IPS DF 6.9 (cell line): ENCODE results near the gene TAPBP.

Experiments
- DNase-seq: peaks from one replicate; pipeline ENCODE4 v3.0.0-alpha.2; 2013; ENCODE audit warnings: low read depth, low spot score
- H3K27ac ChIP-seq: one replicate; pipeline ENCODE4 v1.5.1; 2013; ENCODE audit warnings: low read length, control low read depth
- H3K27me3 ChIP-seq: 2 replicates; pipeline ENCODE4 v1.6.1; 2013; ENCODE audit warnings: mild to moderate bottlenecking, low read length; ENCODE audit not compliant: control insufficient read depth, insufficient read depth
- H3K36me3 ChIP-seq: 2 replicates; pipeline ENCODE4 v1.6.1; 2013; ENCODE audit warnings: low read length; ENCODE audit not compliant: control insufficient read depth, insufficient read depth
- H3K4me1 ChIP-seq: 2 replicates; pipeline ENCODE4 v1.6.1; 2013; ENCODE audit warnings: low read length; ENCODE audit not compliant: control insufficient read depth, insufficient read depth
- H3K4me3 ChIP-seq: 2 replicates; pipeline ENCODE4 v1.5.1; 2013; ENCODE audit warnings: mild to moderate bottlenecking, low read length
- H3K9me3 ChIP-seq: 2 replicates; pipeline ENCODE4 v1.6.1; 2013; ENCODE audit warnings: low read length, inconsistent platforms; ENCODE audit not compliant: control insufficient read depth, insufficient read depth
- WGBS: extraction: QIAGEN DNeasy Blood & Tissue Kit; methylation state at CpG from one replicate; pipeline ENCODE4 v1.1.7; 2013; ENCODE audit warnings: mixed read lengths, missing lambda C conversion rate; ENCODE audit not compliant: insufficient read length, insufficient coverage; 5-methylcytosine and 5-hydroxymethylcytosine counted together

Gene TAPBP

DNA sequence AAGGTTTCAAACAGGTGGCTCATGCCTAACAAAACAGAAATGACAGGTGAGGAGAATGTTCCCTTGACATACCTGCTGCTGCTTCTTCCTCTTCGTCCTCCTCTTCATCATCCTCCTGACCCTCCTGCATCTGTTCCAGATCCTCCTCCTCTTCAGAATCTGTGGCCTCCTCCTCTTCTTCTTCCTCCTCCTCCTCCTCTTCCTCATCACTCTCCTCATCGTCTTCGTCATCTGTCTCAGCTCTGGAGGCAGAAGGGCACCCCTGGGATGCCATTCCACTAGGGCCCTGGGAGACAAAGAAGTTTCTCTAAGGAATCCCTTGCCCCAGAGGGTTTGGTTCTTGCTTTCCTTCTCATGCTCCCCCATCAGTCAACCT lies 6.0 kb upstream of the TAPBP start:
- H3K36me3 ChIP-seq = peaks cover 22% of the 10 kb centered on the region
- H3K27ac ChIP-seq = no peak overlapping the region
- DNase-seq = no peak
- no CpG with 5 or more reads among the region's 3 CpGs for WGBS
- H3K27me3 ChIP-seq = no peaks in the 10 kb centered on the region
- H3K4me3 ChIP-seq = no peak overlapping the region
- no peaks in the 10 kb centered on the region for H3K9me3 ChIP-seq
- peaks cover 6% of the 10 kb centered on the region; the same call in 1 of the 2 replicates for H3K4me1 ChIP-seq

DNA sequence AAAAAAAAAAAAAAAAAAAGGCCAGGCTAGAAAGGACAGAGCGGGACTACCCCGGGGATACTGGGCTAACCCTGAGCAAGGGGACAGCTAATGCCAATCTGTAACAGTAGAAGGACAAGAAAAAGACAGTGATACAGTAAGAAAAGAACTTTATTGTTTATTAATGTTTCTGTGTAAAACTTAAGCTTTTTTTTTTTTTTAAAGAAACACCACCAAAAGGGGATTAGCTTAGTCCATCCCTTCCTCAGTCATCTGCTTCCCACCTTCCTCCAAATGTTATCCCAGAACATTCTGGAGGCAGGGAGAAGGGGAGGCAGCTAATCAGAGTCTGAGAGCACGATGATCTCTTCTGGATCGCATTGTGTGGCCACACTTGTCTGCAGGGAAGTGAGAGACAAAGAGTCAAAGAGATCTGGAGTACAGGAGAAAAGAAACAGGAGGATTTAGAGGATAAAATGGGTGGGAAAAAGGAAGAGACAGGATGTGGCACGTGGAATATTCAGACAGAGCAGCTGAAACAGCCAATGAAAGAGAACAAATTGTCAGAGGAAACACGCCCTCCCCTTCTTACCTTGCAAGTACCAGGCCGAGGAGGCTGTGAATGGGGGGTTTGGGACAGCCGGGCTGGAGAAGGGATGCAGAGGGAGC lies 4.7 kb upstream of the TAPBP start:
- no peak for DNase-seq
- H3K4me3 ChIP-seq = no peak overlapping the region
- no peak overlapping the region for H3K27ac ChIP-seq
- peaks cover 22% of the 10 kb centered on the region for H3K36me3 ChIP-seq
- peaks cover 6% of the 10 kb centered on the region; the same call in 1 of the 2 replicates for H3K4me1 ChIP-seq
- no peaks in the 10 kb centered on the region for H3K27me3 ChIP-seq
- no CpG with 5 or more reads among the region's 8 CpGs for WGBS
- no peaks in the 10 kb centered on the region for H3K9me3 ChIP-seq

DNA sequence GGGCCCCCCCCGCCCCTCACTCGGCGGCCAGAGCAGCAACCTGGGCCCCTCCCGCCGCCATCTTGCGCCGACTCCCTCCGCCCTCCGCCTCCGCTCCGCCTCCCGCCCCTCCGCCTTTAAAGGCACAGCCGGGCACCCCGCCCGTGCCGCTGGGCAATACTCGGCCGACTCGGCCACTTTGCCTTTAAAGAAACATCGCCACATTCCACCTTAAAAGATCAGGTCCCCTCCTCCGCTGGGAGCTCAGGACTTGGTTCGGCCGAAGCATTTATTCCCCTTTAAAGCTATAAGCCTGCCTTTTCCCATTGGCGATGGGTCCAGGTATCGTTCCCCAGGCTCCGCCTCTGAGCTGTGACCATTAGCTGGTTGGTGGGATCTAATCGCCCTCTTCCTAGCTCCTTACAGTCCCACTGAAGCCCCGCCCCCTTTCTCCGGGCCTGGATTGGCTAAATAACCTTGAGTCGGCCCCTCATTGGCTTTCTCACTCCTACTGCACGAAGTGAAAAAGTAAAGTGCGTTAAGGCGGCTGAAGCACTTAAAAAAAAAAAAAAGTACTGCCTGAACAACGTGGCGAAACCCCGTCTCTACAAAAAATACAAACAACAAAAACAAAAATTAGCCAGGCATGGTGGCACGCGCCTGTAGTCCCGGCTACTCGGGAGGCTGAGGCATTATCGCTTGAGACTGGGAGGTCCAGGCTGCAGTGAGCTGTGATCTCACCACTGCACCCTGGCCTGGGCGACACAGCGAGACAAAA lies 4.0 kb upstream of the TAPBP start, which contains the start of gene ZBTB22:
TSS of gene ZBTB22 (minus strand) at position 76 of the 757 bp plus-strand sequence. CDS start 828 bp downstream, outside the sequence.
- no CpG with 5 or more reads among the region's 44 CpGs for WGBS

DNA sequence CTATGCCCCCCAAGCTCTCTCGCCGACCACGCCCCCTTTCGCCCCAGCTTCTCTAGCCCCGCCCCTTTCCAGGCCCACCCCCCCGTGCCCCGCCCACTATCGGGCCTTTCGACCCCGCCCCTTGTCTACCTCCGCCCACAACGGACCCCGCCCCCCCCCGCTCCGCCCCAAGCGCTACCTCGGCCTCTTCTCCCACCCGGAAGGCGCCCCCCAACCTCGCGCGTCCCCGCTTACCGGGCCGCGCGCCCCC lies 3.5 kb upstream of the TAPBP start:
- Histone ChIP-seq H3K36me3 (peaks cover 22% of the 10 kb centered on the region), H3K9me3 (no peaks in the 10 kb centered on the region), H3K4me3 (peak overlapping the region; percentile 61; the same call in 1 of the 2 replicates), H3K27me3 (no peaks in the 10 kb centered on the region), H3K27ac (no peak overlapping the region), H3K4me1 (peaks cover 8% of the 10 kb centered on the region; the same call in 1 of the 2 replicates)
- no CpG with 5 or more reads among the region's 27 CpGs for WGBS
- DNase-seq = no peak

More for the DNA sequence above, 4.0 kb upstream of the TAPBP start, which contains the start of gene ZBTB22:
- peaks cover 22% of the 10 kb centered on the region for H3K36me3 ChIP-seq
- peak within 1 kb of the TSS; percentile 61; the same call in 1 of the 2 replicates for H3K4me3 ChIP-seq
- no peaks in the 10 kb centered on the region for H3K27me3 ChIP-seq
- H3K9me3 ChIP-seq = no peaks in the 10 kb centered on the region
- DNase-seq = peak; percentile 96
- H3K27ac ChIP-seq = no peak within 1 kb of the TSS
- H3K4me1 ChIP-seq = peaks cover 6% of the 10 kb centered on the region; the same call in 1 of the 2 replicates

DNA sequence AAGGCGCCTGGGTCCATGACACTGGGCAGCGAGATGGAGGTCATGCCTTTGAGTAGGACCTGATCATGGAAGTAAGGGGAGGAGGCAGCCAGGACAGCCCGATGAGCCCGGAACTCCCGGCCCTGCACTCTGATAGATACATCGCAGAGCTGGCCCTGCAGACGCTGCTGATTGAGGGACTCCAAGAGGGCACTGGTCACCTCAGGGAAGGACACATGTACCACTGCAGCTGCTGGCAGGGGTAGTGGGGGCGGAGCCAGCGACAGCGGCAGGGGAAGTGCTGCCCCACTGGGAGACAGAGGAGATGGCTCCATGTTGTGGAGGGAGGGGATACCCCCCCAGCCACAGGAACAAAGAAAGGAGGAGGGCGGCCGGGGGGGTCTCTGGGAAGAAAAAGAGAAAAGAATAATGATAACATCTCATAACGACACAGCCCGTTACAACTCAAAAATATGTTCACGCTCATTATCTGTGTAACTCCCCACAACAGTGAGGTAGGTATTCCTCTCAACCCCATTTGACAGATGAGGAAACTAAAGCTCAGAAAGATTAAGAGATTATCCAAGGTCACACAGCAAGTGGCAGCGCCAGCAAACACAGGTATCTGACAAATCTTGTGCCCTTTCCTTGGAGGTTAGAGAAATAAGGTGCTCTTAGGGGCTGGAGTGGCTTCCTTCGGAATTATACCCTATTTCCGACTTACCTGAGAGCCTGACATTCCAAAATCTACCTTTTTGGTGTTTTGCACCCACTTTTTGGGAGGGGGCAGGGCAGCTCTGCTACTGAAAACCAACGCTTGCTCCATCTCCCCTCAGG lies 2.9 kb upstream of the TAPBP start:
- H3K4me1 ChIP-seq = peaks cover 8% of the 10 kb centered on the region; the same call in 1 of the 2 replicates
- no peak overlapping the region for H3K27ac ChIP-seq

DNA sequence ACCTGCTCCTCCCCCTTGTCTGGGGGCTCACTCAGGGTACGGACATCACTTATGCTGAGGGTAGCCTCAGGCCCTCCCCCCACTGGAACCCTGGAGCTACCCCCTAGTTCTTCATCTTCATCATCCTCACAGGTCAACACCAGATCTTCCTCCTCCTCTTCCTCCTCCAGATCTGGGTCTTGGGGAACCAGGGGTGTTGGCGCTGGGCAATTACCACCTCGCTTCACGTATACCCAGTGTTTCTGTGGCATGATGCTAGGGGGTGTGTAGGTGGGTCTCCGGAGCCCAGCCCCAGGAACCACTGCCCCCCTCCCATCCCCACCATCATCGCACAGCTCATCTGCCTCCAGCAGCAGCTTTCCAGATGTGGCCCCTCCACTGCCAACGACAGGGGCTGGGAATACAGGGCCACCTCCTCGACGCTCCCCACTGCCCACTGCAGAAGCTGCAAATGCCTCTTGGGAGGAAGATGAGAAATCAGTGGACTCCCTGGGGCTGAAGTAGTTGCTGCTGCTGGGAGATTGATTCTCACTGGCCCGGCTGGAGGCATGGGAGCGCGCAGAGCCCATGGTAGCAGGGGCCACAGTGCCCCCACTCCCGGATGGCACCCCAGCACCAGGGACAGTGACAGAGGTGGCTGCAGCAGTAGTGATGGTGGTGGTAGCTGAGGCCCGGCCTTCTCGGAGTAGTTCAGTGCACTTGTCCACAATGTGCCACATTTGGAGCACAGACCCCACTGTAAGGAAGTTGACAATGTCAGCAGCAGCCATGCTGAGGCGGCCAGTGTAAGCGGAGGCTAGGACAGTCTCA lies 2.1 kb upstream of the TAPBP start:
- peaks cover 8% of the 10 kb centered on the region; the same call in 1 of the 2 replicates for H3K4me1 ChIP-seq
- WGBS = no CpG with 5 or more reads among the region's 17 CpGs
- H3K9me3 ChIP-seq = no peaks in the 10 kb centered on the region
- H3K4me3 ChIP-seq = no peak overlapping the region
- DNase-seq = no peak
- H3K27ac ChIP-seq = no peak overlapping the region
- H3K27me3 ChIP-seq = no peaks in the 10 kb centered on the region
- H3K36me3 ChIP-seq = peaks cover 22% of the 10 kb centered on the region

More for the DNA sequence above, 2.9 kb upstream of the TAPBP start:
- WGBS = no CpG with 5 or more reads among the region's 19 CpGs
- no peak for DNase-seq
- peaks cover 22% of the 10 kb centered on the region for H3K36me3 ChIP-seq
- no peaks in the 10 kb centered on the region for H3K9me3 ChIP-seq
- H3K4me3 ChIP-seq = peak overlapping the region; percentile 61; the same call in 1 of the 2 replicates
- no peaks in the 10 kb centered on the region for H3K27me3 ChIP-seq

DNA sequence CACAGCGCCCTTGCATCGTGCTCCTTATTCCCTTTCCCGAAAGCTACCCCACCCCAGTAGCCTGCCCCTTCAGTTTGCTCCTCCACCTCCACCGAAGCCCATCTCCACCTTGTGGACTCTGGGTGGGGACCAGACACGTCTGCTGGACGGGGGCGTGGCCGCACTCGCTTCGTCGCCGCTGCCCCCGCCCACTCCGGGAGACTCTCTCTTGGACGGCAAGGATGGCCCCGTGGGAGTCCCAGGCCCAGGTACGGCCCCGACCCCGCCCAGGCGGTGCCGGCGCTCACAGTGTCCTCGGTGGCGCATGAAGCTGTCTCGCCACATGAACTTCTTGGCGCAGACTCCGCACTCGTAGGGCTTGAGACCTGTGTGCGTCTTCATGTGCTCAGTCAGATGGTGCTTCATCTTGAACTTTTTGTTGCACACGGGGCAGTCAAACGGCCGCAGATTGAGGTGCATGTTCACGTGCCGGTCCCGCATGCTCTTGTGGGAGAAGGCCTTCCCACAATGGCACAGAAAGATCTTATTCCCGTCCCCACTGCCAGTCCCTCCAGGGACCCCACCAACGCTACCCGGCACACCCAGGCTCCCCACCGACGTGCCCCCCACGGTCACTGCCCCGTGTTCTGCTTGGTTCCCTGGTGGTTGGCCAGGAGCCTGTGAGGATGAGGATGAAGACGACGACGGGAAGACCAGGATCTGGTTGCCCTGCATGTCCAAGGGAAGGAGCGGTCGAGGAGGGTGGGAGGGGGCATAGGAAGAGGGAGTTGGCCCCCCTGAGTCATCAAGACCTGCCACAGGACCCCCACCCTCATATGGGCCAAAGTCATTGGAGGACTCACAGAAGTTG lies 1.3 kb upstream of the TAPBP start:
- Histone ChIP-seq H3K27ac (no peak overlapping the region), H3K36me3 (peaks cover 16% of the 10 kb centered on the region), H3K4me3 (peak overlapping the region; percentile 13; the same call in 1 of the 2 replicates), H3K9me3 (no peaks in the 10 kb centered on the region), H3K27me3 (no peaks in the 10 kb centered on the region), H3K4me1 (0 out of 2 replicates have a peak, but pooled peaks cover 5% of the 10 kb centered on the region)
- DNase-seq = no peak
- no CpG with 5 or more reads among the region's 47 CpGs for WGBS

DNA sequence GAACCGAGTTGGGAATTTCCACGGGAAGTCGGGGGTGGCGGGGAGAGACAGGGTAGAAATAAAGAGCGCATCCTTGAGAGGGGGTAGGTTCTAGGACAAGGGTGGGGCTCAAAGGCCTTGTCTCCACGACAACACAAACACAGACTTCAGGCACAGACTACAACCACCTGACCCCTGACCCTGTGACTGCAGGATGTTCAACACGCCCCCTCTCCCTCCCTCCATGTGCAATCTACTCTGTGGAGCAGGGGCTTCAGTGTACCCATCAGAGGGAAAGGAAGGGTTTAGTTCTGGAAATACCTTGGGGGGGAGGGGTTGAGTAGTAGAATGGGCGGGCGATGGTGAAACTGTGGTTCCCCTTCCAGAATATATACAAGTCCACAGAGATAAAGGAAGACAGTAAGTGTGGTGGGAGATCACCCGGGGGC lies 651 bp upstream of the TAPBP start:
- peaks cover 9% of the 10 kb centered on the region for H3K36me3 ChIP-seq
- H3K27me3 ChIP-seq = no peaks in the 10 kb centered on the region
- H3K4me1 ChIP-seq = 0 out of 2 replicates have a peak, but pooled peaks cover 5% of the 10 kb centered on the region
- H3K4me3 ChIP-seq = peak overlapping the region; percentile 76; the same call in 1 of the 2 replicates
- no CpG with 5 or more reads among the region's 10 CpGs for WGBS
- H3K9me3 ChIP-seq = no peaks in the 10 kb centered on the region
- no peak for DNase-seq
- H3K27ac ChIP-seq = no peak overlapping the region

DNA sequence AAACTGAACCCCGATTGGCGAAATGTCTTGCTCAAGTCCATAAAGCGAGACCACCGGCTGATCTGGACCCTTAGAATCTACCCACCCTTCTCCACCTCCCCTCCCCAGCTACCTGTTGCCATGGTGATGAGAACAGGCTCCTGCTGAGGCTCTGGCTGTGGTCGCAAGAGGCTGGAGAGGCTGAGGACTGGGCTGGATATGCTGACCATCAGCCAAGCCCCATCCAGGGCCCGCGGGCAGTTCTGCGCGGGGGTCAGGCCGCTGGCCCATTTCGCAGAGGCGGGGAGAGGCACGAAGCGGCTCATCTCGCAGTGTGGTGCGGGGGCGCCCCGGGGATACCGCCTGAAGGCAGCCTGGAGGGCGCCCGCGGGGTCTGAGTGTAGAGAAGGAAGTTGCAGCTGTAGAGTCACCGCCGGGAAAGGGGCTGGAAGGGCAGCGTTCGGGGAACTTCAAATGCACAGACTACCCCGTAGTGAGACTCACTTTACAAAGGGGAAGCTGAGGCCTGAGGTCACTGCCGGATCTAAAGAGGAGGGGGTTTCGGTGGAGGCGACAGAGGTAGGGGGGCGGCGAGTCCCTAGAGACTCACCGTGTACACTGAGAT lies 671 bp downstream of the TAPBP start:
- no CpG with 5 or more reads among the region's 33 CpGs for WGBS
- H3K9me3 ChIP-seq = no peaks in the 10 kb centered on the region
- H3K4me3 ChIP-seq = peak overlapping the region; percentile 76; the same call in 1 of the 2 replicates
- H3K4me1 ChIP-seq = 0 out of 2 replicates have a peak, but pooled peaks cover 4% of the 10 kb centered on the region
- no peaks in the 10 kb centered on the region for H3K27me3 ChIP-seq
- H3K27ac ChIP-seq = no peak overlapping the region
- no peaks in the 10 kb centered on the region for H3K36me3 ChIP-seq
- DNase-seq = no peak
